H9 (cell line): ENCODE data around the gene C1RL. TPM values are rescaled to one million over a fixed set of nuclear protein-coding genes. Genes with fewer than 3 reads are reported as not detected.

ENCODE experiments used
- DNase-seq: peaks from one replicate; pipeline ENCODE4 v3.0.0-alpha.2; 2017
- H2AFZ ChIP-seq: one replicate; pipeline ENCODE4 v1.6.1; 2013; ENCODE audit warnings: mild to moderate bottlenecking, low read length, control low read depth, moderate library complexity
- H2AK5ac ChIP-seq: 2 replicates; pipeline ENCODE4 v1.6.1; 2013; ENCODE audit warnings: low read length, control low read depth, mixed read lengths; ENCODE audit not compliant: insufficient read length
- H2BK120ac ChIP-seq: one replicate; pipeline ENCODE4 v1.6.1; 2013; ENCODE audit warnings: low read depth, mild to moderate bottlenecking, low read length, control low read depth, inconsistent platforms; ENCODE audit not compliant: poor library complexity, severe bottlenecking
- H2BK12ac ChIP-seq: 2 replicates; pipeline ENCODE4 v1.6.1; 2013; ENCODE audit warnings: low read length, control low read depth, mixed read lengths, low read depth; ENCODE audit not compliant: insufficient read length
- H2BK15ac ChIP-seq: 2 replicates; pipeline ENCODE4 v1.6.1; 2013; ENCODE audit warnings: low read depth, low read length, control low read depth
- H2BK20ac ChIP-seq: one replicate; pipeline ENCODE4 v1.6.1; 2013; ENCODE audit warnings: low read depth, mild to moderate bottlenecking, low read length, control low read depth, inconsistent platforms; ENCODE audit not compliant: poor library complexity, severe bottlenecking
- H2BK5ac ChIP-seq: 2 replicates; pipeline ENCODE4 v1.6.1; 2013; ENCODE audit warnings: low read length, control low read depth, mixed read lengths; ENCODE audit not compliant: insufficient read length
- H3K14ac ChIP-seq: 2 replicates; pipeline ENCODE4 v1.6.1; 2013; ENCODE audit warnings: low read length, control low read depth; ENCODE audit not compliant: insufficient read depth
- H3K18ac ChIP-seq: 2 replicates; pipeline ENCODE4 v1.6.1; 2013; ENCODE audit warnings: low read depth, mild to moderate bottlenecking, mixed read lengths, low read length, control low read depth; ENCODE audit not compliant: insufficient read length
- H3K23ac ChIP-seq: 2 replicates; pipeline ENCODE4 v1.6.1; 2013; ENCODE audit warnings: low read length, control low read depth, mixed read lengths, low read depth; ENCODE audit not compliant: insufficient read length
- H3K23me2 ChIP-seq: 2 replicates; pipeline ENCODE4 v1.6.1; 2013; ENCODE audit warnings: low read depth, mild to moderate bottlenecking, mixed read lengths, low read length, control low read depth; ENCODE audit not compliant: insufficient read length, poor library complexity, severe bottlenecking
- H3K27ac ChIP-seq: 2 replicates; pipeline ENCODE4 v1.5.1; 2013; ENCODE audit warnings: low read length, control low read depth, mixed read lengths, low read depth; ENCODE audit not compliant: insufficient read length
- H3K27me3 ChIP-seq: 2 replicates; pipeline ENCODE4 v1.6.1; 2013; ENCODE audit warnings: low read length, control low read depth, inconsistent platforms; ENCODE audit not compliant: insufficient read depth
- H3K4ac ChIP-seq: 2 replicates; pipeline ENCODE4 v1.6.1; 2013; ENCODE audit warnings: low read depth, mild to moderate bottlenecking, control low read depth, inconsistent platforms, low read length, moderate library complexity
- H3K4me1 ChIP-seq: 2 replicates; pipeline ENCODE4 v1.6.1; 2013; ENCODE audit warnings: low read length, control low read depth, inconsistent platforms; ENCODE audit not compliant: insufficient read depth
- H3K4me2 ChIP-seq: 2 replicates; pipeline ENCODE4 v1.6.1; 2013; ENCODE audit warnings: low read length, control low read depth, mixed read lengths; ENCODE audit not compliant: insufficient read length, insufficient read depth
- H3K56ac ChIP-seq: 2 replicates; pipeline ENCODE4 v1.6.1; 2013; ENCODE audit warnings: low read depth, mild to moderate bottlenecking, mixed read lengths, low read length, control low read depth; ENCODE audit not compliant: insufficient read length
- H3K79me1 ChIP-seq: 2 replicates; pipeline ENCODE4 v1.6.1; 2013; ENCODE audit warnings: low read depth, mild to moderate bottlenecking, moderate library complexity, low read length, control low read depth, inconsistent platforms; ENCODE audit not compliant: insufficient read depth, poor library complexity, severe bottlenecking
- H3K79me2 ChIP-seq: 2 replicates; pipeline ENCODE4 v1.6.1; 2013; ENCODE audit warnings: low read length, control low read depth, inconsistent platforms; ENCODE audit not compliant: insufficient read depth
- H3K9ac ChIP-seq: 2 replicates; pipeline ENCODE4 v1.6.1; 2013; ENCODE audit warnings: low read length, control low read depth, mixed read lengths; ENCODE audit not compliant: insufficient read length; ENCODE audit errors: extremely low read depth
- H3K9me3 ChIP-seq: one replicate; pipeline ENCODE4 v1.6.1; 2013; ENCODE audit warnings: low read depth, low read length, inconsistent platforms; ENCODE audit not compliant: control insufficient read depth
- H3T11ph ChIP-seq: one replicate; pipeline ENCODE4 v1.6.1; 2013; ENCODE audit warnings: mild to moderate bottlenecking, low read length, control low read depth, inconsistent platforms
- H4K20me1 ChIP-seq: one replicate; pipeline ENCODE4 v1.6.1; 2013; ENCODE audit not compliant: control insufficient read depth, insufficient read length, insufficient read depth
- H4K5ac ChIP-seq: 2 replicates; pipeline ENCODE4 v1.6.1; 2013; ENCODE audit warnings: low read depth, mild to moderate bottlenecking, mixed read lengths, low read length, control low read depth; ENCODE audit not compliant: insufficient read length
- H4K8ac ChIP-seq: replicated peaks from 2 replicates; pipeline ENCODE4 v1.6.1; 2013; ENCODE audit warnings: low read length, control low read depth, mixed read lengths, low read depth; ENCODE audit not compliant: insufficient read length
- H4K91ac ChIP-seq: 2 replicates; pipeline ENCODE4 v1.6.1; 2013; ENCODE audit warnings: low read depth, mild to moderate bottlenecking, moderate library complexity, mixed read lengths, low read length, control low read depth; ENCODE audit not compliant: insufficient read length
- H3K27ac Mint-ChIP-seq, 3 experiments: 2 replicates in 2 of 3; 3 replicates in 1 of 3; pipeline ENCODE4 v1.8.0; 2020 to 2021; ENCODE audit warnings: mixed read lengths in 3 of 3, mild to moderate bottlenecking in 1 of 3, moderate library complexity in 1 of 3
- H3K27me3 Mint-ChIP-seq: 2 replicates; pipeline ENCODE4 v1.8.0; 2021; ENCODE audit warnings: low read depth, mild to moderate bottlenecking, moderate library complexity, mixed read lengths
- H3K36me3 Mint-ChIP-seq, 3 experiments: 2 replicates in 2 of 3; 3 replicates in 1 of 3; pipeline ENCODE4 v1.8.0; 2020 to 2021; ENCODE audit warnings: low read depth in 3 of 3, mixed read lengths in 3 of 3; ENCODE audit not compliant: insufficient read depth in 1 of 3
- H3K4me1 Mint-ChIP-seq, 2 experiments: 2 replicates each; pipeline ENCODE4 v1.8.0; 2020; ENCODE audit warnings: mixed read lengths in 2 of 2
- H3K4me3 Mint-ChIP-seq, 2 experiments: 2 replicates in 1 of 2; 3 replicates in 1 of 2; pipeline ENCODE4 v1.8.0; 2020 to 2021; ENCODE audit warnings: mild to moderate bottlenecking in 2 of 2, mixed read lengths in 2 of 2, moderate library complexity in 1 of 2
- H3K9me3 Mint-ChIP-seq, 2 experiments: 2 replicates in 1 of 2; 3 replicates in 1 of 2; pipeline ENCODE4 v1.8.0; 2020; ENCODE audit warnings: mild to moderate bottlenecking in 2 of 2, mixed read lengths in 2 of 2, moderate library complexity in 1 of 2
- WGBS: extraction: QIAGEN DNeasy Blood & Tissue Kit; methylation state at CpG from one replicate; pipeline ENCODE4 v1.1.7; 2013; ENCODE audit warnings: missing lambda C conversion rate, low lambda C conversion rate, mixed read lengths; ENCODE audit not compliant: insufficient read length; ENCODE audit errors: extremely low coverage; 5-methylcytosine and 5-hydroxymethylcytosine counted together
- total RNA-seq: library from RNA; stranded (reverse); gene quantifications from 2 replicates; pipeline ENCODE4 v1.2.1, GENCODE V29; 2021
- TF ChIP-seq, protein P1 (sequence below): fragments of 200-600 bp; sonication (generic); conservative IDR thresholded peaks from 3 replicates; pipeline ENCODE4 v1.8.0; 2021; ENCODE audit warnings: antibody characterized with exemption, mild to moderate bottlenecking

The C1RL gene
- total RNA-seq, 1 experiment from 2014 or later = 15.1 TPM

GRCh38 chr12:7075939-7076338 lies 33.1 kb downstream of the C1RL start:
- Histone ChIP-seq H3K79me2 (no peaks in the 10 kb centered on the region), H4K91ac (no peak overlapping the region), H4K8ac (no peak overlapping the region), H3K14ac (no peak overlapping the region), H3K27ac (no peak overlapping the region), H3K79me1 (no peaks in the 10 kb centered on the region), H3K27me3 (no peaks in the 10 kb centered on the region), H2AFZ (no peak overlapping the region), H2BK120ac (no peak overlapping the region), H4K20me1 (no peaks in the 10 kb centered on the region), H2BK5ac (no peak overlapping the region), H4K5ac (no peak overlapping the region), H3K56ac (no peak overlapping the region), H3K4me2 (no peak overlapping the region), H3K9me3 (no peaks in the 10 kb centered on the region), H3K23ac (no peak overlapping the region), H2AK5ac (no peak overlapping the region), H2BK12ac (no peak overlapping the region), H3K4ac (no peak overlapping the region), H3K18ac (no peak overlapping the region), H3K23me2 (no peaks in the 10 kb centered on the region), H2BK20ac (no peak overlapping the region), H2BK15ac (no peak overlapping the region), H3K4me1 (no peaks in the 10 kb centered on the region), H3K9ac (no peak overlapping the region), H3T11ph (no peak overlapping the region)
- WGBS = no CpG with 5 or more reads among the region's 3 CpGs
- no peaks in the 10 kb centered on the region for H3K9me3 Mint-ChIP-seq
- no peaks in the 10 kb centered on the region for H3K36me3 Mint-ChIP-seq
- H3K4me1 Mint-ChIP-seq = 0 out of 4 replicates have a peak, but pooled peaks cover 0 to 2% of the 10 kb centered on the region in 2 experiments
- DNase-seq = no peak
- peaks cover 9% of the 10 kb centered on the region for H3K27me3 Mint-ChIP-seq
- no peak overlapping the region for H3K27ac Mint-ChIP-seq
- TF ChIP-seq, protein P1, sequence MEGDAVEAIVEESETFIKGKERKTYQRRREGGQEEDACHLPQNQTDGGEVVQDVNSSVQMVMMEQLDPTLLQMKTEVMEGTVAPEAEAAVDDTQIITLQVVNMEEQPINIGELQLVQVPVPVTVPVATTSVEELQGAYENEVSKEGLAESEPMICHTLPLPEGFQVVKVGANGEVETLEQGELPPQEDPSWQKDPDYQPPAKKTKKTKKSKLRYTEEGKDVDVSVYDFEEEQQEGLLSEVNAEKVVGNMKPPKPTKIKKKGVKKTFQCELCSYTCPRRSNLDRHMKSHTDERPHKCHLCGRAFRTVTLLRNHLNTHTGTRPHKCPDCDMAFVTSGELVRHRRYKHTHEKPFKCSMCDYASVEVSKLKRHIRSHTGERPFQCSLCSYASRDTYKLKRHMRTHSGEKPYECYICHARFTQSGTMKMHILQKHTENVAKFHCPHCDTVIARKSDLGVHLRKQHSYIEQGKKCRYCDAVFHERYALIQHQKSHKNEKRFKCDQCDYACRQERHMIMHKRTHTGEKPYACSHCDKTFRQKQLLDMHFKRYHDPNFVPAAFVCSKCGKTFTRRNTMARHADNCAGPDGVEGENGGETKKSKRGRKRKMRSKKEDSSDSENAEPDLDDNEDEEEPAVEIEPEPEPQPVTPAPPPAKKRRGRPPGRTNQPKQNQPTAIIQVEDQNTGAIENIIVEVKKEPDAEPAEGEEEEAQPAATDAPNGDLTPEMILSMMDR = no peak
- no peak overlapping the region for H3K4me3 Mint-ChIP-seq
